ENCODE results near the gene C11orf86.
"Not testable (repeated sequence)": the region's sequence is repeated elsewhere in the genome, so short reads cannot be mapped to it uniquely, and the experiment has no call there.

Gene C11orf86

DNA sequence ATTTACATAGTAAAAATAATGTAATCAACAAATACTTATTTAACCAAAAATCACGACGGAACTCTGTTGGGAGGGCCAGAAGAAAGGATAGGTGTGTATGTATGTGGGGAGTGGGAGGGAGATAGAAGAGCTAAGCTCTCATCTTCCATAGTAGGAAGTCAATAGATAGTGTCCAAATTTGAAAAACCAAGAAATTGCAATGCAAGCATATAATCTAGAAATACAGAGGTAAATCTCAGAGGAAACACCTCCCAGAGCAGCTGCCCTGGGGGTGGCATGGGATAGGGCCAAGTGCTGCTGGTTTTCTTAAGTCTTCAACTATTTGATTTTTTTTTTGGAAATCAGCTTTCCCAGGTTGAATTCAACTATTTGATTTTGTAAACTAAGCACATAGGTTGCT lies 16.9 kb downstream of the C11orf86 start:
- FAIRE-seq: no peak

DNA sequence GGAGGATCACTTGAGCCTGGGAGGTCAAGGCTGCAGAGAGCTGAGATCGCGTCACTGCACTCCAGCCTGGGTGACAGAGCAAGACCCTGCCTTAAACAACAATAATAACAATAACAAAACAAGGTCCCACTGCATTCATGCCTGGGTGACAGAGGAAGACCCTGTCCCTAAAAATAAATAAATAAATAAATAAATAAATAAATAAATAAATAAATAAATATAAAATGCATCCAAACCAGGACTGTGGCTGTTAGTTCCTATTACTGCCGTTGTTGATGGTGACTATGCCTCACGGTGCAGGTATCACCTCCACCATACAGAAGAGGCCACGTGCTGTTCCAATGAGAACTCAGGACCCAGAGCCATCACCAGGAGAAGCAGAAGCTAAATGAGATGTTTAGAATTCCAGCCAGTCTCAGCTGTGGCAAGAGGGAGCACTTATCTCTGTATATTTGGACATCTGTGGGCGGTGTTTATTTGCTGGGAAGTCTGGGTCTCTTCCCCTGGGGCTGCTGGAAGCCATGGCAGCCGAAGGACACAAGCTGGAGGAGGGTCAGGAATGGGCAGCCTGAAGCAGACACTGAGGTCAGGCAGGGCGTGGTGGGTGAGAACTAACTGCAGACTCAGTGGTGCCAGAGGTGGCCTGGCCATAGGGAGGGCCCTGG lies 21.6 kb downstream of the C11orf86 start:
- FAIRE-seq: no peak

DNA sequence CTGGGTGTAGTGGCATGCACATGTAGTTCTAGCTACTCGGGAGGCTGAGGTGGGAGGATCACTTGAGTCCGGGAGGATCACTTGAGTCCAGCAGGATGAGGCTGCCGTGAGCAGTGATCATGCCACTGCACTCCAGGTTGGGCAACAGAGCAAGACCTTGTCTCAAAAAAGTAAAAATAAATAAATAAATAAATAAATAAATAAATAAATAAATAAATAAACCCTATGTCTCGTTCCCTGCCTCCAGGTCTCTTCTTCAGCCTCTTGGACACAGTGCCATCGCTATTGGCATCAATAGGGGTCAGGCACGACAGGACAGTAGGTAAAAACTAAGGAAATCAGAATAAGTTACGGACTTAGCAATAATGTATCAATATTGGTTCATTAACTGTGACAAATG lies 24.5 kb downstream of the C11orf86 start:
- no peak for FAIRE-seq

DNA sequence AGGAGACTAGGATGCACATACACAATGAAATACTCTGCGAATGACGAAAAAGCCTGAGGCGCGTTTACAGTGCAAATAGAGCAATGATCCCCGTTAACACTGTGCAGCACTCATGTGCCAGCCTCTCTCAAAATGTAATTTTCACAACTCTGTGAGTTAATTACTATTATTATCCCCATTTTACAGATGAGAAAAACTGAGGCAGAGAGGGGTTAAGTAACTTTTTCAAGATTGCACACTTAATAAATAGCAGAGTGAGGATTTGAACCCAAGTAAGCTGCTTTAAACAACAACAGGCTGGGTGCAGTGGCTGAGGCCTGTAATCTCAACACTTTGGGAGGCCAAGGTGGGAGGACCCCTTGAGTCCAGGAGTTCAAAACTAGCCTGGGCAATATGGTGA lies 26.2 kb downstream of the C11orf86 start:
- FAIRE-seq: no peak

DNA sequence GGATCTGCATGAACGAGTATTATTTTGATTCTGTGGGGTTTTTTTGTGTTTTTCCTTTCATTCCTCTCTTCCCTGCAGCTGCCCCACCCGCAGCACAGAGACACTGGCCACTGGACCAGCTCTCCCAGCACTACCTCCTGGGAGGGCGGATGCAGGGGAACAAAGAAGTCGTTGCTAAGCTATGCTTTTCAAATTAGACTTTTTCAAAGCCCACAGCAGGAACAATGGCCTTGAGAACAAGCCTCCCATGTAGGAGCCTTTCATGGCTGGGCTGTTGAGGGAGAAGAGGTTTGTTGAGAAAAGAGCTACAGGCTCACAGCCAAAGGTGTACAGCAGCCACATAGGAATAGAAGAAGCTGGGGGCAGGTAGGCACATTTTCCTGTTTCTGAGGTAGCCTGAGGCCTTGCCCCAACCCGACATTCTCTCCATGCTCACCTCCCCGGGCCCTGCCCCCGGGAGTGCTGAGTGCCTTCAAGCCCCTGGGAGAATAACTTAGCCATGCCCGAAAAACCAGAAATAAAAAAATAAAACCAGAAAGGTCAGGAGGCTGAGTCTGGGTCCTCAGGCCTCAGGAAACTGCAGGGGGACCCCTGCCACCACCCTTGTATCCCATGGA lies 27.3 kb downstream of the C11orf86 start:
- FAIRE-seq: no peak

DNA sequence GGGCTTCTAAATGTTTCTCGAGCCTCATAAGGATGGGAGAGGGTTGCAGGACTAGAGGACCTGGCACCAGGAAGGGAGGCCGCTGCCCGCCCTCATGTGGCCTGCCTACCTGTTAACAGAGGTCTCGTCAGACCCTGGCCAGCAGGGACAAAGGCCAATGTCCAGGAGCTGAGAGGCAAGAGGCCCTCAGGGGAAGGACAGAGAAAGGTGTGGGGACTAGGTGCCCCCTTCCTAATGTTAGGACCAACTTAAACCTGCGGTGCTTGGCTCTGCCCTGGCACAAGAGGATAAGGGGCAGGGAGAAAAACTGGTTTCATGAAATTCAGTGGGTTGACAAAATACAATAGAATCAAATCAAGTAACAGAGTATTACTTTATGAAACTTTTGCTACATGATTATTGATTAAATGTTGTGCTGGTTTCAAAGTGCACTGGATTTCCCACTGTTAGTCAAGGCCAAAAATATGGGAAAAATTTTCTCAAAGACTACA lies 27.9 kb downstream of the C11orf86 start:
- no peak for FAIRE-seq

DNA sequence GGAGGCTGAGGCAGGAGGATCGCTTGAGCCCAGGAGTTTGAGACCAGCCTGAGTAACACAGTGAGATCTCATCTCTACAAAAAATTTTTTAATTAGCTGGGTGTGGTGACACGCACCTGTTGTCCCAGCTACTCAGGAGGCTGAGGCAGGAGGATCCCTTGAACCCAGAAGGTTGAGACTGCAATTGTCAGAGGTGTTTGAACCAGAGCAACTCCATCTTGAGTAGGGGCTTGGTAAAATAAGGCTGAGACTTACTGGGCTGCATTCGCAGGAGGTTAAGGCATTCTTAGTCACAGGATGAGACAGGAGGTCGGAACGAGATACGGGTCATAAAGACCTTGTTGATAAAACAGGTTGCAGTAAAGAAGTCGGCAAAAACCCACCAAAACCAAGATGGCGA lies 30.1 kb downstream of the C11orf86 start:
- not testable (repeated sequence) for FAIRE-seq

DNA sequence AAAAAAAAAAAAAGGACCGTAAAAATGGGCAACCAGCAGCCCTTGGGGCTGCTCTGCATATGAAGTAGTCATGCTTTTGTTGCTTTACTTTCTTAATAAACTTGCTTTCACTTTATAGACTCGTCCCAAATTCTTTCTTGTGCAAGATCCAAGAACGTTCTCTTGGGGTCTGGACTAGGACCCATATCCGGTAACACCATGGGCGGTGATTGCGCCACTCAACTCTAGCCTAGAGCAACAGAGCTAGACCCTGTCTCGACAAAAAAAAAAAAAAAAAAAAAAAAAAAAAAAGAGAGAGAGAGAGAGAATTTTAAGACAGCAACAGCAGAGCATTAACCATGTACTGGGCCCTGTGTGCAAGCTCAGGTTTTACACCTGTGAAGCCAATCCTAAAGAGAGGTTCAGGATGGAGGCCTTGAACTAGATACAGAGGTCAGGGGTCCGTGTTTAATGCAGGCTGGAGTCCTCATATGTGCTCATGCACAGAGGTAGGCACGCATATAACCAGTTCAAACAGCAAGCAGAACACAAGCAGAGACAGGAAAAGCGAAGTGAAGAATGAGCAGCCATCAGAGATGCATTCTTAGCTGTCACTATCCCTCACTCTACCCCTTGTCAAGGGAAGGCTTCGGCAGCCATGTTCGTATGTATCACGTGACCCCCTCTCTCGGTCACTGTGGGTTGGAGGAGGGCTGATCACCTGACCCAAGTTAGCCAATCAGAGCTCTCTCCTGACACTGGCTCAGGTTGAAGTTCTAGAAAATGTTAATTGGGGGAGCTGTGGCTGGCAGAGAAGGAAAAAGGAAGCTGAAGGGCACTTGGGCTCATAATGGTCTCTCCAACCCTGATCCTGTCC lies 31.2 kb downstream of the C11orf86 start:
- FAIRE-seq: no peak

DNA sequence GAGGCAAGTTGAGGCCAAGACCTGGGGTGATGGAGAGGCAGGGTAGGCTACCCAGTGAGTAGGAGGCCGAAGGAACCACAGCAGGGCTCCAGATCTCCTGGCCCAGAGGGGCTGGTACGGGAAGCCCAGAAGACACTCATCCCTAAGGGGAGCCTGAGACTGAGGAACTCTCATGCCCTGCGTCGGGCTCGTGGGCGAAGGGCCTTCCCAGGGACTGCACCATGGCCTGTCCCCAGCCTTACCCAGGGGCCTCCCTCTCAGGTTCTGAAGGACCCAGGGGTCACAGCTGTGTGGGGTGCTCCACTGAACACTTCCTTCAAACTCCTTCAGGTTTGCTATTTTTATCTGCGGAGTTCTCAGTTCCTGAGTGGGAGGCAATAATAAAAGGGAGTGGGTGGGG lies 32.0 kb downstream of the C11orf86 start:
- FAIRE-seq: no peak

DNA sequence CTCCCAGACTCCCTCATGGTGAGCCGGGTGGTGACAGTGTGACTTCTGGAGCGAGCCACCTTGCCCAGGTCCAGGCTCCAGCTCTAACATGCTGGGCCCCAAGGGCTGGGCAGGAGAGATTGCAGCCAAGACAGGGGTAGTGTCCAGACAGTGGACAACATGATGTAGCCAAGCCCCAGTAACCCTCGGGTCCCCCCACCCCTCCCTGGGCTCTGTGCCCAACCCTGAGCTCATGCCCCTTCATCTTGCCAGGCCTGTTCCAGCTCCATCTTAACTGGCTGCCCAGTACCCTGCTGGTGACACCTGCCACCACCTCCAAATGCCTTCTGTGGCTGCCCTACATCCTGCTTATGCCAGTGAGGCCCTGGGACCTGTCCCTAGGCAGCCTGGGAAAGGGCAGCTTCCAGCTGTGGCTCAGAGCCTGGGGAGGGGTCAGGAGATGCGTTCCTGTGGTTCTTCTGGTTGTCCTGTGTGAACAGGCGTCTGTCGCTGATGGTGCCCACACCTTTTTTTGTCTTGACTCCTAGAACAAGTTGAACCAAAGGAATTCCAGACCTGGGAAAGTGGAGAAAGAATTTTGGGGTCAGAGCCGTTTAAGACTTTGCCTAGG lies 35.3 kb downstream of the C11orf86 start:
- FAIRE-seq: no peak

DNA sequence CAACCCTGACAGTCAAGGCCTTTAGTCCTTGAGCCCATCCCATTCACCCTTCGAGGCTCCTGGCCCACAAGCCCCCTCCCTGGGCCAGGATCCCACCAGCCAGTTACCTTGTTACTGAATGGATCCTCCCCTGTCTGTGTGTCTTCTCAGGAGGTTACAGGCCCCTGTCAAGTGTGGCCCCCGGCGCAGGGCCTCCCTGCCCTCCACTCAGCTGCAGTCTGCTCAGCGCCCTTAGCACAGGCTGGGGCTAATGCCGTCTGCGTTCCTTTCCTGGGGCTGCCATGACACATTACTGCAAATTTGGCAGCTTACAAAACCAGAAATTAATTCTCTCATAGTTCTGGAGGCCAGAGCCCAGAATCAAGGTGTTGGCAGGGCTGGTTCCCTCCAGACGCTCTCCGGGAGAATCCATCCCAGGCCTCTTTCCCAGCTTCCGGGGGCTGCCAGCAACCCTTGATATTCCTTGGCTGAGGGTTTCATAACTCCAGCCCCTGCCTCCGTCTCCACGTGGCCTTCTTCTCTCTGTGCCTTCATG lies 38.5 kb downstream of the C11orf86 start:
- FAIRE-seq: no peak

DNA sequence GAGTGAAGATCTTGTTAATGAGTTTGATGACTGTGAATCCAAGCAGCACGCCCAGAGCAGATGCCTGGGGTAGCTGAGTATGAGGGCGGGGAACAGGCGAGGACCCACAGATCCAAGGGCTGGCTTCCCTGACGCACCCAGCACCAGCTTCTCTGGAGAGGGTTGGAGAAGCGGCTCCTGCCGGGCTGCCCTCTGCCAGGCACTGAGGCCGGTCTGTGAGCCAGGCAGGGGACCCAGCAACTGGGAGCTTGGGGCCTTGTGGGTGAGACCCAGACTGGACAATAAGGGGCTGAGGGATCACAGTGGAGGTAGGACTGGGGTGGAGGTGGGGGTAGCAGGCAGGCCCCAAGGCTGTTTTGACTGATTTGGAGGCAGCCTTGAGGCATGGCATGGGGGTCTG lies 39.2 kb downstream of the C11orf86 start:
- FAIRE-seq: no peak

DNA sequence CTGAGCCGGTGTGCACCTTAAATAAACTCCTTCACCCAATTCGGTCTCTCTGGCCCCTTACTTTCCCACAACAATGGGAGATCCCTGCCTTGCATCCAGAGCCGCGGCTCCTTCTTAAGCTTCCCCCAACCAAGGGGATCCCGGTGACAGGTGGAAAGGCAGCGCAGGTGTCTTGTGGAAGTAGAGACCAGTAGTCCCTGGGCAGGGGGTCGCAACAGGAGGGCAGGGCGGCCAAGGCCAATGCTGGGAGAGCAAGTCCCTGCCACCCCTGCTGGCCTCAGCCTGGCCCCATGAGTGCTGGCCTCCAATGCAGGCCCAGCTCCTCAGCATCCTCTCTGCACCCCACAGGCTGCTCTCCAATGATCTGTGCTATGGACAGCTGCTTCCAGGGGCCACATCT lies 39.9 kb downstream of the C11orf86 start:
- no peak for FAIRE-seq

DNA sequence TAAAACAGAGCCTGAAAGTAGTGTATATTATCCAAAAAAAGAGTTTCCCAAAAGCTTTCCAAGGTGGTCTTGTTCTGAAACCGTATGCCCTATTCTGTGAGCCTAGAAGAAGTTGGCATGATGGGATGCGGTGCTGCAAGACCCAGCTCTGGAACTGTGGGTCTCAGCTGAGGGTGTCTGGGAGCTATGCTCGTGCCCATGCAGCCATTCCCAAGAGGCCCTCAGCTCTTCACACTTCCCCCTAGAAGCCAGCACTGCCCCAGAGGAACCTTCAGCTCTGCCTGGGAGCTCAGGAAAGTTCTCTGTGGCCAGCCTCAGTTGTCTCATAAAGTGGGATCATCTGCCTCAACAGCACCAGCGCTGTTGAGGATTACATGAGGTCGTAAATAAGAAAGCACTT lies 41.4 kb downstream of the C11orf86 start:
- FAIRE-seq: no peak

DNA sequence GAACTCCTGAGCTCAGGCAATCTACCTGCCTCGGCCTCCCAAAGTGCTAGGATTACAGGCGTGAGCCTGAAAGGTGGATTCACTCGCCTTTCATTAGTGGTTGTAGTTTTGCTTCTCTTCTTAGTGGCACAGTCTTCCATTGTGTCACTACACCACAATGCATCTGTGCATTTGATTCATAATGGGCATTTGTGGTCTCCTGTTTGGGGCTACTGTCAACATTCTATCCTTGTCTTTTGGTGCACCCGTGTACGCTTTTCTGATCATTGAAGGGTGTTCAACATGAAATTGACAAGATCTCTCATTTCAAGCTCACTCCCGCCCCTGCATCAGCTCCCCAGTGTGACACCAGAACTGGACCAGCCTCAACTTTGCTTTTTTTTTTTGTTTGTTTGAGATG lies 45.8 kb downstream of the C11orf86 start:
- no peak for FAIRE-seq

DNA sequence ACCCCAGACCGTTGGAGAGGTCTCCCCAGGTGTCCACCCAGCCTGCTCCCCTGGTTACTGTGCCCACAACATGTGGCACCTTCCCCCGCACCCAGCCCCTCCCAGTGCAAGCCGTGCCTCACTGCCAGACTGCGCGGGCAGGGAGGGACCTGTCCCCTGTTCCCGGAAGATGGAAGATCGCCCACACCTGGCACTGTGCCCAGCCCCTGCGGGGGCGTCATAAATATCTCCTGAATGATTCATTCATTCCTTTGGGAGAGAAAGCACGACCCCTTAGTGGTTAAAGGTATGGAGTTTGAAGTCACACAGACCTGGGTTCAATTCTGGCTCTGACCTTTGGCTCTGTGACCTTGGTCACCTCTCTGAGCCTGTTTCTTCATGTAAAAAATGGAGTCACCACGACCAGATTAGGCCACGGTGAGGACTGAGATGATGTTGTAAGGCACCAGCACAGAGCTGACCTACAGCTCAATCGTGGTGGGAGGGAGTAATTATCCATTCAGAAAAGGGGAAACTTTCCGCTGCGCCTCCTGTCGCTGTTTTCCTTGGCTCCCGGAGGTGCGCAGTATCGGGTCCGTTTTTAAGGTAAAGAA lies 47.3 kb downstream of the C11orf86 start:
- no peak for FAIRE-seq

DNA sequence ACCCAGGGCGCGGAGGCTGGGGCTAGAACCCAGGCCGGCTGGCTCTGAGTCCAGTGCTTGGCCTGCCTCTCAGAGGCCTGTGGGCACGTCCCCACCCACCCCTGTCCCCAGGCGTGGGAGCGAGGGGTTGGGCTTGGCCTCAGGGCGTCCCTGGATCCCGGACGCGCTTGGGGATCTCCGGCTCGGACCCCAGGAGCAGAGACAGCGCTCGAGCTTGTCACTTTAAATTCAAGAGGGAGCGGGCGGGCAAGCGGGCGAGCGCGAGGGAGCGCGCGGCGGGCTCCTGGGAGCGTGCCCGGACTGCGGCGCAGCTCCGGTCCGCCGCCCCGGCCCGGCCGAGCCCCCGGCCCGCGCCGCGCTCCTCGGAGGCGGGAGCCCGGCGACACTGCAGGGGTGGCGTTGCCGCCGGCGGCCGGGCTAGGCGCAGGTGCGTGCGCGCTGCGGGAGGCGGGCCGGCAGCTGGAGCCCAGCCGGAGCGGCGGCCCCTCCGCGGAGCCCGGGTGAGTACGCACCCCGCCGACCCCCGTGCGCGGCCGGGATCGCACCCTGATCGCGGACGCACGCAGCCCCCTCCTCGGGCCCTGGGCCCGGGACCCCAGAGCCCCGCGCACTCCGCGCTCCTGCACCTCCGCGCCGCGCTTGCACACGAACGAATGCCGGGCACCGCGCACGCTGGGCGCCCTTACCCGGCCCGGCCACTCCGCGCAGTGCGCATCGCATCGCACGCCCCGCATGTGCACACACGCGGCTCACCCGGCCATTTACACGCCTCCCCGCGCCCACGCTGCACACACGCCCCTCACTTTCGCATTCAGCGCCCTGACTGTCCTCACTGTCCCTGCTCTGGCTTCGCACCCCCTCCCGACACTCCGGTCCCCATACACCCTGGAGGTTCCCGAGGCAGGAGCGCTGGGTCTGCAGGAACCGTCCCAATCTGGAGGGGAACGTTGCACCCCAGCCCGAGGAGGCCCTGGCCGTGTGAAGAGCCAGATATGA lies 48.2 kb downstream of the C11orf86 start, which contains the start of gene SYT12:
TSS of gene SYT12 (plus strand) at position 174 of the 996 bp plus-strand sequence. CDS start 7,011 bp downstream, outside the sequence.
- no peak for FAIRE-seq

DNA sequence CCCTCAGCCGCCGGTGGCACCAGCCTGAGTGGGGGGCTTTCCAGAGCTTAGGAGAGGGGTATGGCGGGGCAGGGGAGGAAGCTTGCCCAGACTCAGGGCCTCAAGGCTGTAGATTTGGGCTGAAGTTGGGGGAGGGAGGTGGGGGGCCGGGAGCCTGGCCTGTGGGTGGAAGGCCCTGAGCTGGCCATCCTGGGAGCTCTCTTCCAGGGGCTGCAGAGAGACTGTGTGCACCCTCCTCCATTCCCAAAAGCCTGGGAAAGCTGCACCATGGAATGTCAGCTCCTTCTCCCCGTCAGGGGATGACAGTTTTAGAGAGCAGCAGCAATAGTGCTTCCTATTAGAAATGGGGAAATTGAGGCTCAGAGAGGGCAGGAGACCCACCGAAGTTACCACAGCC lies 48.9 kb downstream of the C11orf86 start:
- no peak for FAIRE-seq

DNA sequence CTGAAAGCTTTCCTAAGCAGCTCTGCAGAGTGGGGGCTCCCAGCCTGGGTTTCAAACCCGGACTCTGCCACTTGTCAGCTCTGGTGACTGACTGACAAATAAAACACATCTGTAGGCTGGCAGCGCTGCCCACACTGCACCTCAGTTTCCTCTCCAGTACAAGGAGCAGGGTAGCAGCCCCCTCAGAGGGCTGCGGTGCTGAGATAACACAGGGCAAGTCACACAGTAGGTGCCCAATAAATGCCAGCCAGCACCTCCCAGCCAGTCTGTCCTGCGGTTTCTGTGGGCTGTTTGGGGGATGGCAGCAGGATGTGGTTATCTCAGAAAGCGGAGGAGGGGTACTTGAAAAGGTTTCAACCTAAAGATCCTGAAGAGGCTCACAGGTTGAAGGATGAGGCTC lies 49.3 kb downstream of the C11orf86 start:
- no peak for FAIRE-seq

DNA sequence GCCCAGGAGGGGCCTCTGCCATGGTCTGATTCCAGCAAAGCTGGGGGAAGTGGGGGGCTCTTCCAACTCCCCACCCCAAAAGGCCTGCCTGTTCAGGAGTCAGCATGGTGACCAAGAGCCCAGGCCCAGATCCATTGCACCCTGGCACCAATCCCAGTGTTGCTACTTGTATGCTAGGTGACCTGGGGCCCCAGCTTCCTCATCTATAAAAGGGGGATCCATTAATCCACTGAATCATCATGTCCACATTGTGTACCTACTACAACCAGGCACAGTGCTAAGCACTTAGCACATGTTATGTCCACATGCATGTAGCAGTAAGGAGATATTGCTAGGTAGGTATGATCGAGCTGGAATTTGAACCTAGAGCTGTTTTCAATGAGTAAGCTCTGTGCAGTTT lies 49.9 kb downstream of the C11orf86 start:
- no peak for FAIRE-seq

DNA sequence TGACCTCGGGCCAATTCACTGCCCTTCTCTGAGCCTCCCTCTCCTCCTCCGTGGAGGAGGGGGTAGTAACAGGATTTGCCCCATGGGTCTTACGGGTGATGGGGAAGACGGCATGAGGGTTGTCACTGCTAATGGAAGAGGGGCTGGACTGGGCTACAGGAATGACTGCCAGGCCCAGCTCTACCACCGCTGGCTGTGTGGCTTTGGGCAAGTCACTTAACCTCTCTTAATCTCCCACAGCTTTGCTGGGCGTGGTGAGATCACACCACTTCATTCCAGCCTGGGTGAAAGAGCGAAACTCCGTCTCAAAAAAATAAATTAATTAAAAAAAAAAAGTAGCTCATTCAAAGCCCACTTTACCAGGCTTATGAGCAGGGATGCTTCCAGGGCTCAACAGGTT lies 50.6 kb downstream of the C11orf86 start:
- no peak for FAIRE-seq

All from islet of Langerhans (tissue), 1 donor.